Measurements from ENCODE around the gene HACE1.

DNA sequence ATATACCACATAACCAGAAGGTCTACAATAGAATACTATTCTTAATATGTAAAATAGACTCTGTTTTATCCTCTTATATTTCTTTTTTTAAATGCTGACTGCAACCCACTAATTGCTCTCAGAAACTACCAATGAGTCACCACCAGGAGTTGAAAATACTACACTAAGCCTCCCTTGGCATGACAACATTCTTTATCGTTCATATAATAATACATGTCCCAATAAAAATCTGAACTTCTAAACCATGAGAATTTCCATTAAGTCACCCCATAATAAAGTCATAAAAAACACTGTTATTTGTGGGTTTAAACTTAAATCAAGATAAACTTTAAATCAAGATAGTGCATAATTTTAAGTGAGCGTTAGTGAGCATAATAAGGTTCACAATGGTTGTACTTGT lies 4.2 kb downstream of the HACE1 start:
- TF ChIP-seq, protein P1, sequence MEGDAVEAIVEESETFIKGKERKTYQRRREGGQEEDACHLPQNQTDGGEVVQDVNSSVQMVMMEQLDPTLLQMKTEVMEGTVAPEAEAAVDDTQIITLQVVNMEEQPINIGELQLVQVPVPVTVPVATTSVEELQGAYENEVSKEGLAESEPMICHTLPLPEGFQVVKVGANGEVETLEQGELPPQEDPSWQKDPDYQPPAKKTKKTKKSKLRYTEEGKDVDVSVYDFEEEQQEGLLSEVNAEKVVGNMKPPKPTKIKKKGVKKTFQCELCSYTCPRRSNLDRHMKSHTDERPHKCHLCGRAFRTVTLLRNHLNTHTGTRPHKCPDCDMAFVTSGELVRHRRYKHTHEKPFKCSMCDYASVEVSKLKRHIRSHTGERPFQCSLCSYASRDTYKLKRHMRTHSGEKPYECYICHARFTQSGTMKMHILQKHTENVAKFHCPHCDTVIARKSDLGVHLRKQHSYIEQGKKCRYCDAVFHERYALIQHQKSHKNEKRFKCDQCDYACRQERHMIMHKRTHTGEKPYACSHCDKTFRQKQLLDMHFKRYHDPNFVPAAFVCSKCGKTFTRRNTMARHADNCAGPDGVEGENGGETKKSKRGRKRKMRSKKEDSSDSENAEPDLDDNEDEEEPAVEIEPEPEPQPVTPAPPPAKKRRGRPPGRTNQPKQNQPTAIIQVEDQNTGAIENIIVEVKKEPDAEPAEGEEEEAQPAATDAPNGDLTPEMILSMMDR (IDR thresholded peaks at IDR 0.05) = no peak
- TF ChIP-seq POLR2A (IDR thresholded peaks at IDR 0.05) (no peak), POLR2AphosphoS5 (IDR thresholded peaks at IDR 0.05; ENCODE audit: insufficient read depth in 1 of 2, low read depth in 1 of 2) (no peak)
